H1 (cell line): ENCODE measurements around the gene FCER2. TPM values are rescaled to one million over a fixed set of nuclear protein-coding genes. Genes with fewer than 3 reads are reported as not detected.

Experiments used
- CTCF ChIA-PET: fragments of 300-600 bp; sonication (Branson Sonifier 250); formaldehyde crosslinking; loops from one replicate; lab custom pipeline; 2021; ENCODE audit not compliant: partially characterized antibody; lab: Charles Lee
- POLR2A ChIA-PET: fragments of 300-600 bp; sonication (Branson Sonifier 250); formaldehyde crosslinking; loops from one replicate; lab custom pipeline; 2021; ENCODE audit warnings: inconsistent platforms; ENCODE audit not compliant: partially characterized antibody; lab: Charles Lee
- DNase-seq, 2 experiments: peaks; one replicate each; pipeline versions ENCODE4 v3.0.0 to v3.0.0-alpha.2; 2010 to 2022; ENCODE audit warnings: low spot score in 2 of 2, low read depth in 1 of 2, mixed read lengths in 1 of 2
- FAIRE-seq: peaks from 2 replicates; lab custom pipeline; 2011; peaks lifted over from hg19 to GRCh38; lab: Jason Lieb, UNC
- H2AFZ ChIP-seq: 2 replicates; pipeline ENCODE4 v1.8.1; 2012; ENCODE audit warnings: low read length, inconsistent platforms
- H2AK5ac ChIP-seq: 2 replicates; pipeline ENCODE4 v1.6.1; 2013; ENCODE audit warnings: low read depth, low read length
- H2BK120ac ChIP-seq: replicated peaks from 2 replicates; pipeline ENCODE3; 2013; ENCODE audit warnings: low read depth, low read length, inconsistent platforms
- H2BK12ac ChIP-seq: 2 replicates; pipeline ENCODE4 v1.6.1; 2013; ENCODE audit warnings: low read depth, low read length
- H2BK15ac ChIP-seq: 2 replicates; pipeline ENCODE4 v1.6.1; 2013; ENCODE audit warnings: low read length
- H2BK20ac ChIP-seq: 2 replicates; pipeline ENCODE4 v1.6.1; 2013; ENCODE audit warnings: low read length
- H2BK5ac ChIP-seq: 2 replicates; pipeline ENCODE4 v1.6.1; 2013; ENCODE audit warnings: low read depth, low read length
- H3K14ac ChIP-seq: 2 replicates; pipeline ENCODE4 v1.6.1; 2013; ENCODE audit warnings: inconsistent platforms; ENCODE audit not compliant: insufficient read length
- H3K18ac ChIP-seq: 2 replicates; pipeline ENCODE4 v1.6.1; 2013; ENCODE audit warnings: low read length; ENCODE audit errors: extremely low read depth
- H3K23ac ChIP-seq: 2 replicates; pipeline ENCODE4 v1.6.1; 2013; ENCODE audit warnings: inconsistent platforms; ENCODE audit not compliant: insufficient read length
- H3K23me2 ChIP-seq: 2 replicates; pipeline ENCODE4 v1.6.1; 2013; ENCODE audit warnings: low read depth, low read length
- H3K27ac ChIP-seq: 2 replicates; pipeline ENCODE4 v1.6.1; 2011; ENCODE audit warnings: low read depth, low read length, inconsistent platforms
- H3K27me3 ChIP-seq, 4 experiments: replicated peaks in 1 of 4; 1 replicate in 1 of 4; 2 replicates in 3 of 4; pipeline versions ENCODE4 v1.6.1 to v1.8.1; 2011 to 2013; ENCODE audit warnings: low read length in 3 of 4, mild to moderate bottlenecking in 3 of 4, inconsistent platforms in 2 of 4, mixed read lengths in 2 of 4, moderate library complexity in 1 of 4; ENCODE audit not compliant: control insufficient read depth in 3 of 4, insufficient read depth in 3 of 4; ENCODE audit errors: extremely low read depth in 1 of 4
- H3K36me3 ChIP-seq, 4 experiments: 2 replicates each; pipeline versions ENCODE4 v1.6.1 to v1.8.1; 2011 to 2013; ENCODE audit warnings: mild to moderate bottlenecking in 4 of 4, low read length in 3 of 4, moderate library complexity in 2 of 4, control low read depth in 1 of 4, inconsistent platforms in 1 of 4; ENCODE audit not compliant: insufficient read depth in 4 of 4, control insufficient read depth in 2 of 4
- H3K4ac ChIP-seq: replicated peaks from 2 replicates; pipeline ENCODE3; 2013; ENCODE audit warnings: low read length, low read depth, mixed read lengths, inconsistent platforms; ENCODE audit not compliant: insufficient read length
- H3K4me1 ChIP-seq, 4 experiments: replicated peaks in 1 of 4; 1 replicate in 1 of 4; 2 replicates in 3 of 4; pipeline versions ENCODE4 v1.6.1 to v1.8.1; 2011 to 2013; ENCODE audit warnings: low read length in 3 of 4, inconsistent platforms in 2 of 4, mixed read lengths in 1 of 4; ENCODE audit not compliant: insufficient read depth in 4 of 4, control insufficient read depth in 3 of 4
- H3K4me2 ChIP-seq, 2 experiments: 2 replicates each; pipeline versions ENCODE4 v1.6.1 to v1.8.1; 2011 to 2013; ENCODE audit warnings: low read depth in 2 of 2, low read length in 2 of 2, control low read depth in 1 of 2, inconsistent platforms in 1 of 2, mild to moderate bottlenecking in 1 of 2; ENCODE audit not compliant: insufficient read depth in 1 of 2
- H3K4me3 ChIP-seq, 4 experiments: fragments of 200-600, 300-600 bp in 1 of 4; sonication (generic), shearing (Covaris generic), sonication (Bioruptor Twin) in 1 of 4; 2 replicates each; pipeline versions ENCODE4 v1.5.1 to v1.8.1; 2011 to 2016; ENCODE audit warnings: low read length in 4 of 4, low read depth in 3 of 4, control low read depth in 2 of 4, inconsistent platforms in 2 of 4, mild to moderate bottlenecking in 2 of 4, mixed read lengths in 1 of 4, moderate library complexity in 1 of 4; ENCODE audit not compliant: insufficient read depth in 2 of 4; ENCODE audit errors: extremely low read depth in 1 of 4
- H3K56ac ChIP-seq: replicated peaks from 2 replicates; pipeline ENCODE3; 2013; ENCODE audit warnings: low read depth, mild to moderate bottlenecking, mixed read lengths, low read length, inconsistent platforms; ENCODE audit not compliant: insufficient read length
- H3K79me1 ChIP-seq: 2 replicates; pipeline ENCODE4 v1.6.1; 2013; ENCODE audit warnings: low read depth, low read length, control low read depth
- H3K79me2 ChIP-seq, 2 experiments: 2 replicates each; pipeline versions ENCODE4 v1.6.1 to v1.8.1; 2012 to 2013; ENCODE audit warnings: low read length in 2 of 2, mild to moderate bottlenecking in 2 of 2, inconsistent platforms in 1 of 2; ENCODE audit not compliant: insufficient read depth in 2 of 2, control insufficient read depth in 1 of 2
- H3K9ac ChIP-seq, 4 experiments: replicated peaks in 1 of 4; 1 replicate in 1 of 4; 2 replicates in 3 of 4; pipeline versions ENCODE4 v1.6.1 to v1.8.1; 2011 to 2013; ENCODE audit warnings: low read depth in 3 of 4, low read length in 3 of 4, control low read depth in 2 of 4, mild to moderate bottlenecking in 2 of 4, moderate library complexity in 2 of 4, inconsistent platforms in 1 of 4; ENCODE audit errors: extremely low read depth in 1 of 4
- H3K9me3 ChIP-seq, 2 experiments: 2 replicates each; pipeline versions ENCODE4 v1.6.1 to v1.8.1; 2012 to 2013; ENCODE audit warnings: mild to moderate bottlenecking in 2 of 2, moderate library complexity in 2 of 2, control low read depth in 1 of 2, inconsistent platforms in 1 of 2, low read depth in 1 of 2, low read length in 1 of 2, mixed read lengths in 1 of 2; ENCODE audit not compliant: insufficient read depth in 2 of 2
- H4K20me1 ChIP-seq, 2 experiments: replicated peaks in 1 of 2; 2 replicates each; pipeline versions ENCODE3 to v1.8.1; 2011 to 2013; ENCODE audit warnings: inconsistent platforms in 2 of 2, low read length in 2 of 2, mild to moderate bottlenecking in 1 of 2; ENCODE audit not compliant: insufficient read depth in 2 of 2, control insufficient read depth in 1 of 2
- H4K5ac ChIP-seq: 2 replicates; pipeline ENCODE4 v1.6.1; 2013; ENCODE audit warnings: low read length, low read depth, mixed read lengths, inconsistent platforms; ENCODE audit not compliant: insufficient read length
- H4K8ac ChIP-seq: 2 replicates; pipeline ENCODE4 v1.8.0; 2013; ENCODE audit warnings: mild to moderate bottlenecking, moderate library complexity, low read length, inconsistent platforms; ENCODE audit not compliant: insufficient read depth; ENCODE audit errors: extremely low read depth
- H4K91ac ChIP-seq: replicated peaks from 2 replicates; pipeline ENCODE3; 2013; ENCODE audit warnings: low read length, mixed read lengths, inconsistent platforms; ENCODE audit not compliant: insufficient read length
- ASH2L ChIP-seq: fragments of 200-600, 300-600 bp; sonication (generic); IDR thresholded peaks from one replicate; pipeline ENCODE4 v1.7.1; 2017; ENCODE audit warnings: low read length
- MAFK ChIP-seq: IDR thresholded peaks from 2 replicates; pipeline ENCODE4 v1.6.1; 2012; ENCODE audit warnings: low read depth, mild to moderate bottlenecking, improper control_type of control experiment, low read length
- POU5F1 ChIP-seq: IDR thresholded peaks from 2 replicates; pipeline ENCODE4 v1.6.1; 2011; ENCODE audit warnings: low read depth, mild to moderate bottlenecking, low read length, moderate library complexity
- WGBS, 2 experiments: shearing (Covaris generic) in 1 of 2; methylation state at CpG; one replicate each; pipeline versions ENCODE4 v1.1.6 to v1.1.7; 2013 to 2015; ENCODE audit warnings: low lambda C conversion rate in 2 of 2, mixed read lengths in 2 of 2, inconsistent platforms in 1 of 2, low coverage in 1 of 2, missing lambda C conversion rate in 1 of 2; ENCODE audit not compliant: insufficient replicate concordance in 2 of 2, insufficient coverage in 1 of 2, insufficient read length in 1 of 2; ENCODE audit errors: extremely low coverage in 1 of 2, missing lambda C conversion rate in 1 of 2; 5-methylcytosine and 5-hydroxymethylcytosine counted together
- polyA plus RNA-seq, 7 experiments: library from polyadenylated mRNA; depleted of rRNA in 3 of 7; stranded (reverse) in 5 of 7; unstranded in 2 of 7; fragments of >200 nt in 5 of 7; fragments of 200-250 nt in 2 of 7; gene quantifications; 1 replicate in 5 of 7; 2 replicates in 1 of 7; 4 replicates in 1 of 7; pipeline versions ENCODE4 v1.2.1 to v1.2.3, GENCODE V29; 2011 to 2013; ENCODE audit warnings: missing spikeins in 2 of 7, mixed read lengths in 2 of 7
- total RNA-seq: library from RNA; stranded (reverse); fragmentation: NEBNext Ultra II Directional; extraction: Animal tissue kit (Norgen Biotek cat#: 25700); gene quantifications from 2 replicates; pipeline ENCODE4 v1.2.1, GENCODE V29; 2021

Gene FCER2
- total and polyA plus RNA-seq, 2 of the 8 experiments (the other 6 are each of a cell fraction or from before 2014, with no cell fraction given): 0.67 TPM; not detected in 1

GRCh38 chr19:7665076-7665475, 36.9 kb downstream of the FCER2 start:
- H3K9me3 ChIP-seq: no peaks in the 10 kb centered on the region
- ChIA-PET POLR2A (no interaction called here), CTCF (interaction anchor here (1.3 to 2.4 kb wide), 3 partner anchors 13 to 24 kb away, joined by 4 to 10 read pairs (median 5); partner anchors contain the start of gene TRAPPC5)
- no peak overlapping the region for H3K27ac ChIP-seq
- H4K8ac ChIP-seq: no peak overlapping the region
- no peak overlapping the region for H3K4me2 ChIP-seq
- no peak overlapping the region for H3K14ac ChIP-seq
- no peak for TF ChIP-seq POU5F1
- no peak for TF ChIP-seq MAFK
- no peak for TF ChIP-seq ASH2L
- FAIRE-seq (no peak), DNase-seq (no peak)
- no peaks in the 10 kb centered on the region; the same call in 1 of the 2 replicates for H3K23me2 ChIP-seq
- H3K4ac ChIP-seq: no peak overlapping the region
- H3K9ac ChIP-seq: no peak overlapping the region
- H3K36me3 ChIP-seq: no peaks in the 10 kb centered on the region
- H4K20me1 ChIP-seq: no peaks in the 10 kb centered on the region
- no peak overlapping the region for H2BK15ac ChIP-seq
- no peaks in the 10 kb centered on the region for H3K79me1 ChIP-seq
- H2AK5ac ChIP-seq: no peak overlapping the region
- H3K23ac ChIP-seq: no peak overlapping the region
- H3K79me2 ChIP-seq: no peaks in the 10 kb centered on the region
- H2BK120ac ChIP-seq: no peak overlapping the region
- WGBS, 2 experiments: 83% methylated on average over 4 of the region's 4 CpGs; no CpG with 5 or more reads in 1 of the 2 experiments
- no peak overlapping the region for H3K4me3 ChIP-seq
- no peak overlapping the region for H4K91ac ChIP-seq
- no peak overlapping the region for H2BK5ac ChIP-seq
- no peak overlapping the region for H2AFZ ChIP-seq
- H4K5ac ChIP-seq: no peak overlapping the region
- no peak overlapping the region for H3K18ac ChIP-seq
- no peak overlapping the region for H2BK12ac ChIP-seq
- H3K27me3 ChIP-seq: peaks cover 0 to 12% (median 8%) of the 10 kb centered on the region in 4 experiments; a peak in 4 of 7 replicates
- no peak overlapping the region for H3K56ac ChIP-seq
- H3K4me1 ChIP-seq: peaks cover 0 to 3% (median 1%) of the 10 kb centered on the region in 4 experiments; a peak in 1 of 7 replicates
- H2BK20ac ChIP-seq: no peak overlapping the region
